ENCODE data around the gene YOD1. TPM values are rescaled to one million over a fixed set of nuclear protein-coding genes. Genes with fewer than 3 reads are reported as not detected.

Gene YOD1
- total RNA-seq, 6 donors from 2014 or later = 6.0 to 24.4 (median 9.4) TPM

DNA sequence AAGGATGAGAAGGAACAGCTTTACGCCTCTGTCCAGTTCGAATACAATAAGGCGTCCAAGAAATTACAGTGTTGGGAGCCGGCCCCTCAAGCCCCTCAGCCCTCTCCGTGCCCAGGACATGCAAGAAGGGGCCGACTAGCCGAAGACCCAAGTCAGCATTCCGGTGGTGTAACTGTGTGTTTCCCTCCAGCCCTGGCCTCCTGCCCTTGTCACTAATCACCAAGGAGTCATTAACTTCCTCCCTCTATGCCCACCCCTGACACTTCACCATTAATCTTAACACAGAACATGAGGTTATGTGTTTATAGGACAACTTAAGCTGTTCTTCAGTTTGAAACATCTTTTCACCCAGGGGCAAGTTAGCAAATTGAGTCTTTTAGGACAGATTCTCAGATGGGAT lies 21.2 kb upstream of the YOD1 start:
- H3K27ac ChIP-seq = no peak overlapping the region
- no peak for TF ChIP-seq POLR2AphosphoS5 (IDR thresholded peaks at IDR 0.05)
- TF ChIP-seq, protein P1, sequence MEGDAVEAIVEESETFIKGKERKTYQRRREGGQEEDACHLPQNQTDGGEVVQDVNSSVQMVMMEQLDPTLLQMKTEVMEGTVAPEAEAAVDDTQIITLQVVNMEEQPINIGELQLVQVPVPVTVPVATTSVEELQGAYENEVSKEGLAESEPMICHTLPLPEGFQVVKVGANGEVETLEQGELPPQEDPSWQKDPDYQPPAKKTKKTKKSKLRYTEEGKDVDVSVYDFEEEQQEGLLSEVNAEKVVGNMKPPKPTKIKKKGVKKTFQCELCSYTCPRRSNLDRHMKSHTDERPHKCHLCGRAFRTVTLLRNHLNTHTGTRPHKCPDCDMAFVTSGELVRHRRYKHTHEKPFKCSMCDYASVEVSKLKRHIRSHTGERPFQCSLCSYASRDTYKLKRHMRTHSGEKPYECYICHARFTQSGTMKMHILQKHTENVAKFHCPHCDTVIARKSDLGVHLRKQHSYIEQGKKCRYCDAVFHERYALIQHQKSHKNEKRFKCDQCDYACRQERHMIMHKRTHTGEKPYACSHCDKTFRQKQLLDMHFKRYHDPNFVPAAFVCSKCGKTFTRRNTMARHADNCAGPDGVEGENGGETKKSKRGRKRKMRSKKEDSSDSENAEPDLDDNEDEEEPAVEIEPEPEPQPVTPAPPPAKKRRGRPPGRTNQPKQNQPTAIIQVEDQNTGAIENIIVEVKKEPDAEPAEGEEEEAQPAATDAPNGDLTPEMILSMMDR (IDR thresholded peaks at IDR 0.05) = no peak
- no peak for TF ChIP-seq POLR2A (IDR thresholded peaks at IDR 0.05)
- TF ChIP-seq EP300 (IDR thresholded peaks at IDR 0.05) = no peak
- no peak overlapping the region for H3K4me3 ChIP-seq
- H3K36me3 ChIP-seq = peaks cover 0 to 38% (median 20%) of the 10 kb centered on the region in 4 donors
- ATAC-seq (ENCODE audit: low FRiP score in 2 of 2) (no peak), DNase-seq (no peak)
- H3K9me3 ChIP-seq = no peaks in the 10 kb centered on the region
- WGBS, 2 donors = 59 to 86% methylated on average over 8 of the region's 8 CpGs
- no peaks in the 10 kb centered on the region for H3K27me3 ChIP-seq
- H3K4me1 ChIP-seq = peaks cover 0 to 9% (median 2%) of the 10 kb centered on the region in 4 donors

DNA sequence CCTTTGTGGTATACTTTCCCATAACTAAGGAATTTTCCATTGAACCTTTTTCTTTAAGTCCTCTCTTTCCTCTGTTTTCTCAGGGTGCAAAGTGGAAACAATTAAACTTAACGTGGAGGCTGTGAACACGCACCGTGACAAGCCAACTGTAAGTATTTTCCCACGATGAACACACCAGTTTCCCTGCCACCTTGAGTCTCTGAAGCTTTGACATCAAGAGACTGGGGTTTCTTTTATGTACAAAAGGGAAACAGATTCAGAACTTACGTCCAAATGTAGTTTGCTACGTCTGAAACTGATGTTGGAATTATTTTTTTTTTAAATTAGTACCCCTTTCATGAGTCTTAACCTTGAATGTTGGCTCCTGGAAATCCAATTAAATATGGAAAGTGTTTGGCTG lies 20.4 kb upstream of the YOD1 start:
- peaks cover 0 to 45% (median 22%) of the 10 kb centered on the region in 4 donors for H3K36me3 ChIP-seq

DNA sequence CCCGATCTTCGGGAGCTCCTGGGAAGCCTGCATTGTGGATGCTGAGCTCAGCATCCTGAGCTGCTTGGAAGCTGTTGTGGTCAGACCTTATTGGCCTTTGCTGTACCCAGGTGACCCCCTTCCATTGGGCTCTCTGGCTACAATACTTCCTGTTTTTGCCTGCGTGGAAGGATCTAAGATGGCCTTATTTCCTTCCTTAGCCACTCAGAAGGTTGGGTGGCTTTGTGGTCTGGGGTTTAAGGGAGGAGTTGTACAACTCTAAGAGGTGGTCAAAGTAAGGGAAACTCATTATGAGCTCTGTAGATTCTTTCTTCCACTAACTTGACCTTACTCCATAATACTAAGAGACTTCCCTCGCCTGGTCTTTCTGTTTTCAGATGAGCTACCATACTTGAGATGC lies 19.8 kb upstream of the YOD1 start:
- Histone ChIP-seq H3K27me3 (no peaks in the 10 kb centered on the region), H3K9me3 (no peaks in the 10 kb centered on the region), H3K27ac (peak overlapping the region in 3 of 4 donors; percentile 13 to 69 (median 68)), H3K4me1 (peaks cover 0 to 5% (median 0%) of the 10 kb centered on the region in 4 donors), H3K4me3 (no peak overlapping the region), H3K36me3 (peaks cover 0 to 51% (median 22%) of the 10 kb centered on the region in 4 donors)
- DNase-seq = no peak
- WGBS, 2 donors = 77 to 81% methylated on average over 4 of the region's 4 CpGs
- TF ChIP-seq POLR2A (IDR thresholded peaks at IDR 0.05) = no peak
- TF ChIP-seq, protein P1 (IDR thresholded peaks at IDR 0.05) = no peak
- TF ChIP-seq POLR2AphosphoS5 (IDR thresholded peaks at IDR 0.05) = no peak
- TF ChIP-seq EP300 (IDR thresholded peaks at IDR 0.05) = no peak
- ATAC-seq (ENCODE audit: low FRiP score in 2 of 2) = no peak

More for the DNA sequence above, 20.4 kb upstream of the YOD1 start:
- DNase-seq = no peak
- H3K27me3 ChIP-seq = no peaks in the 10 kb centered on the region
- 87 to 91% methylated on average over 6 of the region's 6 CpGs for WGBS, 2 donors
- H3K4me3 ChIP-seq = no peak overlapping the region
- H3K9me3 ChIP-seq = no peaks in the 10 kb centered on the region
- no peak for ATAC-seq (ENCODE audit: low FRiP score in 2 of 2)
- no peak for TF ChIP-seq EP300 (IDR thresholded peaks at IDR 0.05)
- no peak for TF ChIP-seq POLR2A (IDR thresholded peaks at IDR 0.05)
- TF ChIP-seq, protein P1 (IDR thresholded peaks at IDR 0.05) = no peak
- TF ChIP-seq POLR2AphosphoS5 (IDR thresholded peaks at IDR 0.05) = no peak
- no peak overlapping the region for H3K27ac ChIP-seq
- H3K4me1 ChIP-seq = peaks cover 0 to 5% (median 0%) of the 10 kb centered on the region in 4 donors

DNA sequence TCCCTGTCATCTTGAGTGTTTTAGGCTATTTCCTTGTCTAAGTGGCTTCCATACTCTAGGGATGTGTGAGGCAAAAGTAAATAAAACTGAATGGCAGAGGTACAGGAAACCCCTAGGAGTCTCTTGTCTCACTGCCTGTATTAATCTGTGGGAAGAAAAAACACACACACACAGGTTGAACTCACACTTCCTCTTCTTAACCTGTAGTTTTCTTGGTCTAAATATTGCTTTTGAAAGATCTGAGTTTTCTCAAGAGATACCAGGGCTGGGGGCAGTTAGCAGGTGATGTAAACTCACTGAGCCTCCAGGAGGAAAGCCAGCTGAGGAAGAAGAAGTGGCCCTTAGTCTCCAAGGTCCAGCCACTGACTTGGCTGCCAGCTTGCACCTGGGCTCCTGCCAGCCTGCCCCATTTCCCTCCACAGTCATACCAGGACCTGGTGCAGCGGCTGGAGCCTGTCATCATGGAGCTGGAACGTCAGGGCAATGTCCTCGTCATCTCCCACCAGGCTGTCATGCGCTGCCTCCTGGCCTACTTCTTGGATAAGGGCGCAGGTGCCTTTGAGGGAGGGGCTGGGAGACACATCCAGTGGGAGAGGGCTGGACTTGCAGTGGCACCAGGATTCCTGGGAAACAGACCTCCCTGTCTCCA lies 19.0 kb upstream of the YOD1 start:
- no peaks in the 10 kb centered on the region for H3K9me3 ChIP-seq
- peaks cover 0 to 59% (median 29%) of the 10 kb centered on the region in 4 donors for H3K36me3 ChIP-seq
- ATAC-seq (ENCODE audit: low FRiP score in 2 of 2) (no peak), DNase-seq (peak in 1 of 2 donors; percentile 20)
- H3K4me3 ChIP-seq = no peak overlapping the region
- WGBS, 2 donors = 79 to 100% methylated on average over 2 to 4 of the region's 5 CpGs
- H3K4me1 ChIP-seq = peaks cover 0 to 5% (median 0%) of the 10 kb centered on the region in 4 donors
- H3K27ac ChIP-seq = peak overlapping the region; percentile 13 to 69 (median 53)
- TF ChIP-seq POLR2A (IDR thresholded peaks at IDR 0.05) (no peak), EP300 (IDR thresholded peaks at IDR 0.05) (no peak), POLR2AphosphoS5 (IDR thresholded peaks at IDR 0.05) (no peak)
- TF ChIP-seq, protein P1 (IDR thresholded peaks at IDR 0.05) = no peak
- H3K27me3 ChIP-seq = no peaks in the 10 kb centered on the region

Measured in upper lobe of left lung (tissue), 6 donors.